Limb (tissue), 2 donors: ENCODE data around the gene SDHA.
"Not testable (repeated sequence)": the region's sequence is repeated elsewhere in the genome, so short reads cannot be mapped to it uniquely, and the experiment has no call there.

Experiments
- DNase-seq, 2 donors: peaks; one replicate each; pipeline ENCODE4 v3.0.0-alpha.2; 2016; ENCODE audit errors: extremely low spot score in 2 of 2

SDHA gene

GRCh38 chr5:197031-197430 lies 21.1 kb upstream of the SDHA start:
- DNase-seq: peak in 1 of 2 donors; percentile 69

DNA sequence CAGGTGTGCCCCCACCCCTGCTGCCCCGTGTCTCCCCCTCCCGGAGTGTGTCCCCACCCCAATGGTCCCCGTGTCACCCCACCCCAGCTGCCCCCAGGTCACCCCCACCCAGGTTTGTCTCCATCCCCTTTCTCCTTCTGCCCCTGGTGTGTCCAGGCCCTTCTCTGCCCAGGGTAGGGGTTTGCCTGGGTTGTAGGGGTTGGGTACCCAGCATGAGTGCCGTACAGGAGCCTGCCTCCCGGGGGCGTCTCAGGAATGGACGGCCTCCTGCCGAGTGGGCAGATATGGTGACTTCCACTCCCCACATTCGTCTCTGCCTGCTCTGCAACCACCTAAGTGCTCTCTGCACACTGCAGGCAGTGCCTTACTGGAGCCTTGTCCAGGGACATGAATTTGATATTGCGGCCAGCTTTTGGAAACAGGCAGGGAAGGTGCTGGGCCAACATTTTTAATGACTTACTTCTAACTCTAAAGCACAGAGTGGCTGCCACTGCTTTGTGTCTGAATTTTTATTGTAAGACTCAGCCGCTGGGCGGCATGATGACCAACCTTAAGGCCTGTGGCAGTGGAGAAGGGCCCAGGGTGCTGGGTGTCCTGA lies 20.1 kb upstream of the SDHA start:
- DNase-seq: no peak

- no peak for DNase-seq
Measured at GRCh38 chr5:198516-199196, 19.5 kb upstream of the SDHA start.

- no peak for DNase-seq
Measured at GRCh38 chr5:199197-199949, 18.7 kb upstream of the SDHA start.

GRCh38 chr5:199950-200645 lies 18.0 kb upstream of the SDHA start:
- DNase-seq: no peak

GRCh38 chr5:200985-201384 lies 17.1 kb upstream of the SDHA start:
- DNase-seq: no peak

DNA sequence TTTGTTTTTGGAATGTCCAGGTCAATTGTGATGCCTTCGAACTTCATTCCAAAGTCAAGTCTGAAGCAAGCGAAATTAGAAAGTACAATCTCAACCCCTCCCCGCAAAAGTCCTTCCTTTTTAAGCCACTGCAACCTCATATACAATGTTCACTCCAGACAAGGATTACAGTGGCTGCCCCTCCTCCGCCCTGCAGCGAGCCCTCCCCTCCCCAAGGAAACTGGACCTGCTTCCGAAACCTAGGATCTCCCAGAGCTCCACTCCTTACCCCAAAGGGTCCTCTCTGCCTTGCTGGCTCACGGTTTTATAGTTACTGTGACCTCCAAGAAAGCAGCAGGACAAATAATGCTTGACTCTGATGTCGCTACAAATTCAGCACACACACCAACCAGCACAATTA lies 16.4 kb upstream of the SDHA start:
- no peak for DNase-seq

- DNase-seq: no peak
Measured at GRCh38 chr5:203246-203930, 14.7 kb upstream of the SDHA start.

GRCh38 chr5:204001-204400 lies 14.1 kb upstream of the SDHA start:
- no peak for DNase-seq

DNA sequence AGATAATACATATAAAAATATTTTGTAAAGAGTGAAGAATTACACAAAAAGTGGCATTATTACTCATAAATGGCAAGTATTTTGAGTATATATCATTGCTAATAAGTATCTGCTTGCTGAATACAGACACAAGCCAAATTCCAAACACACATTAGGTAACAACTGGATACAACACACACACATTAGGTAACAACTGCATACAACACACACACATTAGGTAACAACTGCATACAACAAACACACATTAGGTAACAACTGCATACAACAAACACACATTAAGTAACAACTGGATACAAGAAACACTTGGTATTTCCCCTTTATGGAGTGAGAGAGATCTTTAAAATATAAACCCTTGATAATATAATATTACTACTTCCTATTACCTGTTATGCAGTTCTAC lies 13.7 kb upstream of the SDHA start:
- no peak for DNase-seq

DNA sequence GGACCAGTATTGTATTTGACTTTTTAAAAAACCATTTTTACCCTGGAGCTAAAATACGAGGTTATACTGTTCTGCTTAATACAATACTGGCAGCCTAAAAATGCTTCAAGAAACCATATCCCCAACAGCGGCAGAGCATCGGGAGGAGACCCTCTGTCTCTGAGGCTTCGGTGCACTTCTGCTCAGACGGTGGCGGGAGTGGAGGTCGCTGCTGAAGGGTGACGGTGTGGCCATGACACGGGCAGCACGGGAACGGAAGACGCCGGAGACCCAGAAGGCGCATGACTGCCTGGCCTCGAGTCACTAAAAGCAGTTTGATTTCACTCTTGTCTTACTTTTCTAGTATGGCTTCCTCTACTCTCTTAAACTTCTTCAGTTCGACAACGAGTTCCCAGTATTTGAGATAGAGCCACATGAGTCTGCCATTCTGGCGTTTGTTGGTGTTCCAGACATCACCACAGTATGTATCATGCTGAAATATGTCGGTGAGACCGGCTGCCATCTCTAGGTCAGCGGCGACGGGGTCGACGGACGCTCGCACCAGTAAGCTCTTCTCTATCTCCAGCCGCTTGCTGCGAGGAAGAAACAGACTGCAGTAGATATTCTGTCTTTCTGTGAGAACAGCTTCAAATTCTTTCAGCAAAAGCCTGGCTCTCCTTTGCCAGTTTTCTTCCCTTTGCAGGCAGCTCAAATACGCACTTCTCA lies 13.0 kb upstream of the SDHA start:
- no peak for DNase-seq

- no peak for DNase-seq
Measured at GRCh38 chr5:206406-206805, 11.7 kb upstream of the SDHA start.

GRCh38 chr5:206927-207536 lies 11.1 kb upstream of the SDHA start:
- no peak for DNase-seq

DNA sequence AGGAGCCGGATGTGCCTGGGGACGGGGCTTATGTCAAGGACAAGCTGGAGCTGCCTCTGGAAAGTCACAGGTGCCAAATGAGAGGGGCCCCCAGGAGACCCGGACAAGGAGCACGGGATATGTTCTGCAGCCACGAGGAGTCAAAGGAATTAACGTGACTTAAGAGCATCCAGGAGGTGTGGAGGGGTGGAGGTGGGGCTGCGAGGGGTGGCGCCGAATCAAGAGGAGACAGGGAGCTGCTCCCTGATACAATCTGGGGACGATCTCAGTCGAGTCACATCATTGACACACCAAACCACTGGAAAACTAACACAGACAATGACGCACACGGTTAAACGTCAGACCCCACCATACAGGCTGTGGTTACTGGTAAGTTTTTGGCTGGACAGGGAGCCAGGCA lies 10.5 kb upstream of the SDHA start:
- DNase-seq: no peak

DNA sequence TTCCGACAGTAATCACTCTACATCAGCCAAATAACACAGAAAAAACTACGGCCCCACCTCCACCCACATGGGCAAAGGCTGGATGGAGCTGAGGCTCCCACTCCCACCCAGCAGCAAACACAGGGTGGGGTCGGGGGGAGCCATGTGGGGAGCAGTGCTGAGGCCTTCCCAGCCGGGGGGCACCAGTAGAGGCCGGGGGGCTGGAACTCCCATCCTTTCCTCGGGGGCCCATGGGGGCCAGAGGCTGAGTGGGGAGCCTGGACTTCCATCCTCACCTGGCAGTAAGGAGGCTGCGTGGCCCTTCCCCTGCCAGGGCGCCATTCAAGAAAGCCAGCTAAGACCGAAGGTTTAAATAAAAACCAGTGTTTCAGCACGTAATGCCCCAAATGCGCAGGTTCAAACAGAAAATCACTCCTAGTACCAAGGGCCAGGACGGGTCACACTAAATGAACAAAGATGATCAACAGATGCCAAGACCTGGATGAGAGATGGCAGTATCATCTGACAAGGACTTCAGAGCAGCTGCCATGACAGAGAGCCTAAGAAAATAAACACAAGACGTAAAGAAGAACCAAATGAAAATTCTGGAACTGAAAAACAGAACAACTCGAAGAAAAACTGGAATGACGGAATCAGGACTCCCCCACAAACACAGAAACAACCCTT lies 9.5 kb upstream of the SDHA start:
- DNase-seq: no peak

GRCh38 chr5:213803-214395 lies 4.2 kb upstream of the SDHA start:
- no peak for DNase-seq

DNA sequence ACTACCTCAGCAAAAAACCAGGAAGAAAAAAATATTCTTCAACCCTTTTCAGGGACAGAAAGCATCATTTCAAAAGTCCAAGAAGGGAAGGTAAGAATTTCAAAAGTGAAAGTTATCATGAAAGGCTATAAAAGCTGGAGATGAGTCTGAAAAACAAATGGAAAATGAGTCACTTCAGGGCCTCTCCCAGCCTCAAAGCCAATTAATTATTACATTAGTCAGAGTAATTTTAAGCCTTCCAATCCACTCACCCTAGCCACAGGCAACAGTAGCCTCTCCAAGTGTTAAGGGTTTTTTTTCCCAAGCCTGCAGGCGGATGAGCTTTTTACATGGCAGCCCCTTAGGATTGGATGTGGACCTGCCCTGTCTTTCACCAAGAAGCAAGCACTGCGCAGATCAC lies 2.9 kb upstream of the SDHA start:
- DNase-seq: not testable (repeated sequence)

- DNase-seq: not testable (repeated sequence)
Measured at GRCh38 chr5:216076-216475, 2.0 kb upstream of the SDHA start.

GRCh38 chr5:218457-219291 lies 554 bp downstream of the SDHA start:
- DNase-seq: peak in 1 of 2 donors; percentile 56
